KMS-11 (cell line): ENCODE results near the gene TMEM107.

Experiments
- H2AFZ ChIP-seq: fragments of 200-600 bp; sonication (generic); 2 replicates; pipeline ENCODE4 v1.6.1; 2016; ENCODE audit warnings: antibody characterized with exemption, mixed run types, low read depth
- H3K27ac ChIP-seq: fragments of 200-600 bp; sonication (generic); 2 replicates; pipeline ENCODE4 v1.6.1; 2016; ENCODE audit warnings: mild to moderate bottlenecking, mixed run types
- H3K27me3 ChIP-seq: fragments of 200-600 bp; sonication (generic); 2 replicates; pipeline ENCODE4 v1.6.1; 2017; ENCODE audit warnings: mild to moderate bottlenecking, low read depth, mixed run types, moderate library complexity; ENCODE audit not compliant: insufficient read depth
- H3K36me3 ChIP-seq: fragments of 200-600 bp; sonication (generic); 2 replicates; pipeline ENCODE4 v1.6.1; 2017; ENCODE audit warnings: mild to moderate bottlenecking, mixed run types; ENCODE audit not compliant: insufficient read depth
- H3K4me1 ChIP-seq: fragments of 200-600 bp; sonication (generic); 2 replicates; pipeline ENCODE4 v1.6.1; 2016; ENCODE audit warnings: mild to moderate bottlenecking, low read depth, mixed run types; ENCODE audit not compliant: poor library complexity, severe bottlenecking
- H3K4me2 ChIP-seq: fragments of 200-600 bp; sonication (generic); 2 replicates; pipeline ENCODE4 v1.7.0; 2016; ENCODE audit warnings: mild to moderate bottlenecking, mixed run types
- H3K4me3 ChIP-seq: fragments of 200-600 bp; sonication (generic); IDR thresholded peaks from 2 replicates; pipeline ENCODE4 v1.6.1; 2017; ENCODE audit warnings: low read depth, low read length, mixed read lengths; ENCODE audit not compliant: insufficient read depth
- H3K79me2 ChIP-seq: fragments of 200-600 bp; sonication (generic); 2 replicates; pipeline ENCODE4 v1.6.1; 2016; ENCODE audit warnings: low read depth, mixed run types; ENCODE audit not compliant: insufficient read depth
- H3K9ac ChIP-seq: fragments of 200-600 bp; sonication (generic); 2 replicates; pipeline ENCODE4 v1.6.1; 2016; ENCODE audit warnings: mild to moderate bottlenecking, mixed run types
- H4K20me1 ChIP-seq: fragments of 200-600 bp; sonication (generic); 2 replicates; pipeline ENCODE4 v1.6.1; 2016; ENCODE audit warnings: mild to moderate bottlenecking, mixed run types; ENCODE audit not compliant: insufficient read depth
- TF ChIP-seq, protein P1 (sequence below): fragments of 200-600 bp; sonication (generic); conservative IDR thresholded peaks from 2 replicates; pipeline ENCODE4 v1.6.1; 2017; ENCODE audit warnings: low read depth, mild to moderate bottlenecking, antibody characterized with exemption, low read length, moderate library complexity, mixed read lengths

Gene TMEM107

DNA sequence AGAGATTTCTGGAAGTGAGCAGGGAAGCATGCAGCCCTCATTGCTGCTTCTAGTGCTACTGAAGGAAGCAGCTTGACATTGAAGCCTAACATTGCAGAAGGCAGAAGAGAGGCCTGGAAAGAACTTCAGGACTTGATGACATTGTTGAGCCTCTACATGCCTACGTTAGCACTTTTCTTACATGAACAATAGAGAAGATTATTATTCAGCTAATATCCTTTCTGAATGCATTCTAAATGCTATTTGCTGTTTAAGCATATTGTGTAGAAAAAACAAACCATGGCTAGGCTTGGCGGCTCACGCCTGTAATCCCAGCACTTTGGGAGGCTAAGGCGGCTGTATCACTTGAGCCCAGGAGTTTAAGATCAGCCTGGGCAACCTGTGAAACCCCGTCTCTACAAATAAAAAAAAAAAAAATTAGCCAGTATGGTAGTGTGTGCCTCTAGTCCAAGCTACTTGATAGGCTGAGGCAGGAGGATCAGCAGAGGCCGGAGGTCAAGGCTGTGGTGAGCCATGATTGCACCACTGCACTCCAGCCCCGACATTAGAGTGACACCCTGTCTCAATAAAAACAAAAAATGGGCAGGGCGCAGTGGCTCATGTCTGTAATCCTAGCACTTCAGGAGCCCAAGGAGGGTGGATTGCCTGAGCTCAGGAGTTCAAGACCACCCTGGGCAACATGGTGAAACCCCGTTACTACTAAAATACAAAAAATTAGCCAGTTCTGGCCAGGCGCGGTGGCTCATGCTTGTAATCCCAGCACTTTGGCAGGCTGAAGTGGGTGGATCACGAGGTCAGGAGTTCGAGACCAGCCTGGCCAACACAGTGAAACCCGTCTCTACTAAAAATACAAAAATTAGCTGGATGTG is 36.4 kb upstream of the TMEM107 start:
- Histone ChIP-seq H3K36me3 (no peaks in the 10 kb centered on the region), H4K20me1 (no peaks in the 10 kb centered on the region), H3K9ac (no peak overlapping the region), H3K4me3 (no peak overlapping the region), H3K27me3 (no peaks in the 10 kb centered on the region), H3K4me1 (peaks cover 3% of the 10 kb centered on the region), H3K79me2 (peaks cover 10% of the 10 kb centered on the region; the same call in 1 of the 2 replicates), H3K27ac (no peak overlapping the region), H3K4me2 (no peak overlapping the region), H2AFZ (no peak overlapping the region)
- TF ChIP-seq, protein P1, sequence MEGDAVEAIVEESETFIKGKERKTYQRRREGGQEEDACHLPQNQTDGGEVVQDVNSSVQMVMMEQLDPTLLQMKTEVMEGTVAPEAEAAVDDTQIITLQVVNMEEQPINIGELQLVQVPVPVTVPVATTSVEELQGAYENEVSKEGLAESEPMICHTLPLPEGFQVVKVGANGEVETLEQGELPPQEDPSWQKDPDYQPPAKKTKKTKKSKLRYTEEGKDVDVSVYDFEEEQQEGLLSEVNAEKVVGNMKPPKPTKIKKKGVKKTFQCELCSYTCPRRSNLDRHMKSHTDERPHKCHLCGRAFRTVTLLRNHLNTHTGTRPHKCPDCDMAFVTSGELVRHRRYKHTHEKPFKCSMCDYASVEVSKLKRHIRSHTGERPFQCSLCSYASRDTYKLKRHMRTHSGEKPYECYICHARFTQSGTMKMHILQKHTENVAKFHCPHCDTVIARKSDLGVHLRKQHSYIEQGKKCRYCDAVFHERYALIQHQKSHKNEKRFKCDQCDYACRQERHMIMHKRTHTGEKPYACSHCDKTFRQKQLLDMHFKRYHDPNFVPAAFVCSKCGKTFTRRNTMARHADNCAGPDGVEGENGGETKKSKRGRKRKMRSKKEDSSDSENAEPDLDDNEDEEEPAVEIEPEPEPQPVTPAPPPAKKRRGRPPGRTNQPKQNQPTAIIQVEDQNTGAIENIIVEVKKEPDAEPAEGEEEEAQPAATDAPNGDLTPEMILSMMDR: no peak

- Histone ChIP-seq H3K4me3 (no peak overlapping the region), H3K27me3 (no peaks in the 10 kb centered on the region), H4K20me1 (no peaks in the 10 kb centered on the region), H3K4me2 (no peak overlapping the region), H3K4me1 (peaks cover 3% of the 10 kb centered on the region), H3K79me2 (peaks cover 10% of the 10 kb centered on the region; the same call in 1 of the 2 replicates), H3K9ac (peak overlapping the region; percentile 60; the same call in 1 of the 2 replicates), H2AFZ (no peak overlapping the region), H3K27ac (peak overlapping the region; percentile 63; the same call in 1 of the 2 replicates), H3K36me3 (no peaks in the 10 kb centered on the region)
- TF ChIP-seq, protein P1: no peak
Observed at GRCh38 chr17:8210761-8211458, 34.7 kb upstream of the TMEM107 start.

GRCh38 chr17:8209907-8210760 is 34.0 kb upstream of the TMEM107 start, which contains the start of gene AURKB:
Gene AURKB (minus strand): TSS chr17:8210575. CDS start chr17:8210224, 351 bp downstream.
- Histone ChIP-seq H3K9ac (peak within 1 kb of the TSS; percentile 60; the same call in 1 of the 2 replicates), H2AFZ (no peak within 1 kb of the TSS), H3K27ac (peak within 1 kb of the TSS; percentile 63; the same call in 1 of the 2 replicates), H3K4me1 (peaks cover 3% of the 10 kb centered on the region), H3K79me2 (peaks cover 10% of the 10 kb centered on the region; the same call in 1 of the 2 replicates), H3K27me3 (no peaks in the 10 kb centered on the region), H3K36me3 (no peaks in the 10 kb centered on the region), H3K4me2 (peak within 1 kb of the TSS; percentile 29), H4K20me1 (no peaks in the 10 kb centered on the region), H3K4me3 (no peak within 1 kb of the TSS)
- TF ChIP-seq, protein P1: no peak

GRCh38 chr17:8206536-8206935 is 30.4 kb upstream of the TMEM107 start:
- no peak overlapping the region for H2AFZ ChIP-seq
- H3K4me1 ChIP-seq: peaks cover 3% of the 10 kb centered on the region
- H3K4me2 ChIP-seq: no peak overlapping the region
- TF ChIP-seq, protein P1: no peak
- H3K79me2 ChIP-seq: peaks cover 10% of the 10 kb centered on the region; the same call in 1 of the 2 replicates
- no peak overlapping the region for H3K9ac ChIP-seq
- H3K27me3 ChIP-seq: no peaks in the 10 kb centered on the region
- H3K4me3 ChIP-seq: no peak overlapping the region
- no peak overlapping the region for H3K27ac ChIP-seq
- H4K20me1 ChIP-seq: no peaks in the 10 kb centered on the region
- H3K36me3 ChIP-seq: no peaks in the 10 kb centered on the region
